Measurements from ENCODE around the gene LRCH3.

LRCH3 gene

DNA sequence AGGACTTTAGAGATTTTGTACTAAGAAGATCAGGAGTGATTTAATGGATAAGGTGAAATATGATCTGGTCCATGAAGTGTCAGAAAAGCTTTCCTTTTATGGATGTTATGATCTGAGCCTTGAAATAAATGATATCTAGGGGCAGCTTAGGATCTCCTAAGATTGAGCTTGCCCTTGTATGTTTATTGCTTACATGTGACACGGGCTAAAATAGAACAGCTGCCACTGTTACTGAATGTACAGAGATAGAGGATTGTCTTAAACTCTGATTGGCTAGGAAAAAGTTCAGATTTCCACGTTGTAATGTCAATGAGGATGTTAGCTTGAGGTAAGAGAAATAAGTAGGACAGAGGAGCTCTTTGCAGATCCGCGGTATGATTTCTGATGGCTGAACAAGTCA, 32.5 kb upstream of the LRCH3 start:
- no peak for DNase-seq
- H2AFZ ChIP-seq (ENCODE audit: low read depth, low read length): no peak overlapping the region
- no peak overlapping the region for H3K4me3 ChIP-seq (ENCODE audit: insufficient read depth in 1 of 2, low read depth in 1 of 2, low read length in 2 of 2)
- no peak overlapping the region for H2BK12ac ChIP-seq (ENCODE audit: low read length in 2 of 2)
- H3K9ac ChIP-seq (ENCODE audit: low read length): no peak overlapping the region
- H3K4me2 ChIP-seq (ENCODE audit: low read length, poor library complexity, severe bottlenecking): no peak overlapping the region
- no peak overlapping the region for H3K23ac ChIP-seq (ENCODE audit: low read length in 2 of 2)
- no peak overlapping the region for H4K91ac ChIP-seq (ENCODE audit: low read length)
- H3K18ac ChIP-seq (ENCODE audit: low read depth in 1 of 2, low read length in 2 of 2): no peak overlapping the region
- no peak overlapping the region for H4K8ac ChIP-seq (ENCODE audit: low read length)
- H3K79me1 ChIP-seq (replicated peaks; ENCODE audit: low read length, poor library complexity, severe bottlenecking): peaks cover 10% of the 10 kb centered on the region
- H2AK5ac ChIP-seq (ENCODE audit: low read length, severe bottlenecking): no peak overlapping the region
- H2BK15ac ChIP-seq (ENCODE audit: low read depth, poor library complexity, severe bottlenecking): no peak overlapping the region
- no peak overlapping the region for H3K4ac ChIP-seq (ENCODE audit: low read depth in 1 of 2, low read length in 2 of 2)
- peaks cover 2% of the 10 kb centered on the region for H3K4me1 ChIP-seq (ENCODE audit: control insufficient read depth, insufficient read depth, low read depth, low read length)
- no peak overlapping the region for H2BK5ac ChIP-seq (ENCODE audit: low read depth, low read length, poor library complexity, severe bottlenecking)
- no peak overlapping the region for H3K27ac ChIP-seq (ENCODE audit: low read length, poor library complexity, severe bottlenecking)
- WGBS: 98% methylated on average over 4 of the region's 4 CpGs
- no peaks in the 10 kb centered on the region for H3K27me3 ChIP-seq (ENCODE audit: control insufficient read depth in 1 of 2, insufficient read depth in 1 of 2, low read length in 2 of 2)
- no peak overlapping the region for H3K14ac ChIP-seq (ENCODE audit: low read length in 2 of 2)
- no peak overlapping the region for H2BK120ac ChIP-seq (ENCODE audit: low read depth, low read length)
- peaks cover 12 to 57% of the 10 kb centered on the region in 2 experiments for H3K36me3 ChIP-seq (ENCODE audit: control insufficient read depth in 1 of 2, insufficient read depth in 2 of 2, low read depth in 1 of 2, low read length in 2 of 2)
- no peaks in the 10 kb centered on the region for H3K9me3 ChIP-seq (ENCODE audit: control insufficient read depth, low read length)

DNA sequence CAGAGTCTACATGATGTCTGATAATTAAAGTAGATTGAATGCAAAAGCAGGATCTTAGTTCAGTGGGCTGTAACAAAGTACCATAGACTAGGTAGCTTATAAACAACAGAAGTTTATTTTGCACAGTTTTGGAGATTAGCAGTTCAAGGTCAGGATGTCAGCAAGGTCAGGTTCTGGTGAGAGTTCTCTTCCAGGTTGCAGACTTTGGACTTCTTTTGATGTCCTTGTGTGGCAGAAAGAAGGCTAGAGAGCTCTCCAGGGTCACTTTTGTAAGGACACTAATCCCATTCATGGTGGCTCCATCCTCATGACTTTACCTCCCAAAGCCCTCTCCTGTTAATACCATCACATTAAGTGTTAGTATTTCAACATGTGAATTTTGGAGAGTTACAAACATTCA, 29.3 kb upstream of the LRCH3 start:
- no peak overlapping the region for H2BK12ac ChIP-seq (ENCODE audit: low read length in 2 of 2)
- H3K27ac ChIP-seq (ENCODE audit: low read length, poor library complexity, severe bottlenecking): no peak overlapping the region
- H3K18ac ChIP-seq (ENCODE audit: low read depth in 1 of 2, low read length in 2 of 2): no peak overlapping the region
- H3K36me3 ChIP-seq (ENCODE audit: control insufficient read depth in 1 of 2, insufficient read depth in 2 of 2, low read depth in 1 of 2, low read length in 2 of 2): peaks cover 23 to 78% of the 10 kb centered on the region in 2 experiments
- H3K4ac ChIP-seq (ENCODE audit: low read depth in 1 of 2, low read length in 2 of 2): no peak overlapping the region
- H3K4me1 ChIP-seq (ENCODE audit: control insufficient read depth, insufficient read depth, low read depth, low read length): no peaks in the 10 kb centered on the region
- no peak overlapping the region for H3K23ac ChIP-seq (ENCODE audit: low read length in 2 of 2)
- H2AFZ ChIP-seq (ENCODE audit: low read depth, low read length): no peak overlapping the region
- H3K27me3 ChIP-seq (ENCODE audit: control insufficient read depth in 1 of 2, insufficient read depth in 1 of 2, low read length in 2 of 2): no peaks in the 10 kb centered on the region
- no peaks in the 10 kb centered on the region for H3K9me3 ChIP-seq (ENCODE audit: control insufficient read depth, low read length)
- no peak overlapping the region for H2BK15ac ChIP-seq (ENCODE audit: low read depth, poor library complexity, severe bottlenecking)
- H2BK120ac ChIP-seq (ENCODE audit: low read depth, low read length): no peak overlapping the region
- no peak overlapping the region for H4K91ac ChIP-seq (ENCODE audit: low read length)
- no peak overlapping the region for H3K4me3 ChIP-seq (ENCODE audit: insufficient read depth in 1 of 2, low read depth in 1 of 2, low read length in 2 of 2)
- H2BK5ac ChIP-seq (ENCODE audit: low read depth, low read length, poor library complexity, severe bottlenecking): no peak overlapping the region
- H3K14ac ChIP-seq (ENCODE audit: low read length in 2 of 2): no peak overlapping the region
- H3K79me1 ChIP-seq (replicated peaks; ENCODE audit: low read length, poor library complexity, severe bottlenecking): peaks cover 19% of the 10 kb centered on the region
- H3K9ac ChIP-seq (ENCODE audit: low read length): no peak overlapping the region
- H2AK5ac ChIP-seq (ENCODE audit: low read length, severe bottlenecking): no peak overlapping the region
- H3K4me2 ChIP-seq (ENCODE audit: low read length, poor library complexity, severe bottlenecking): no peak overlapping the region
- DNase-seq: no peak
- no peak overlapping the region for H4K8ac ChIP-seq (ENCODE audit: low read length)

DNA sequence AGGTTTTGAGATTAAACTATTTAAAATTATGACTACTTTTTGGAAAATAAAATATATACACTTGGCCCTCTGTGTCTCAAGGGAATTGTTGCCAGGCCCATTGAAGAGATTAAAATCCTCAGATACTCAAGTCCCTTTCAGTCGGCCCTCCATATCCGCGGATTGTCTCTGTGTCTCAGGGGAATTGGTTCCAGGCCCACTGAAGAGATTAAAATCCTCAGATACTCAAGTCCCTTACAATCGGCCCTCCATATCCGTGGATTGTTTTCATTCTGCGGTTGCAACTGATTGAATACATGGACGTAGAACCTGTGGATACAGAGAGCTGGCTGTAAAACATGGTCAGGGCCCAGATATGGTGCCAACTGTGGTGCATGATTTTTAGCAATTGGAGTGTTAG, 15.7 kb upstream of the LRCH3 start:
- no peaks in the 10 kb centered on the region for H3K9me3 ChIP-seq (ENCODE audit: control insufficient read depth, low read length)
- H3K18ac ChIP-seq (ENCODE audit: low read depth in 1 of 2, low read length in 2 of 2): no peak overlapping the region
- WGBS: 94% methylated on average over 7 of the region's 7 CpGs
- H2BK15ac ChIP-seq (ENCODE audit: low read depth, poor library complexity, severe bottlenecking): no peak overlapping the region
- no peak overlapping the region for H3K4me2 ChIP-seq (ENCODE audit: low read length, poor library complexity, severe bottlenecking)
- no peak overlapping the region for H4K8ac ChIP-seq (ENCODE audit: low read length)
- no peak overlapping the region for H2AK5ac ChIP-seq (ENCODE audit: low read length, severe bottlenecking)
- H3K4me1 ChIP-seq (ENCODE audit: control insufficient read depth, insufficient read depth, low read depth, low read length): peaks cover 1% of the 10 kb centered on the region
- no peak overlapping the region for H3K4ac ChIP-seq (ENCODE audit: low read depth in 1 of 2, low read length in 2 of 2)
- H3K23ac ChIP-seq (ENCODE audit: low read length in 2 of 2): no peak overlapping the region
- no peak overlapping the region for H2AFZ ChIP-seq (ENCODE audit: low read depth, low read length)
- H3K9ac ChIP-seq (ENCODE audit: low read length): no peak overlapping the region
- H3K27ac ChIP-seq (ENCODE audit: low read length, poor library complexity, severe bottlenecking): no peak overlapping the region
- H3K4me3 ChIP-seq (ENCODE audit: insufficient read depth in 1 of 2, low read depth in 1 of 2, low read length in 2 of 2): no peak overlapping the region
- peaks cover 21% of the 10 kb centered on the region for H3K79me1 ChIP-seq (replicated peaks; ENCODE audit: low read length, poor library complexity, severe bottlenecking)
- no peak overlapping the region for H4K91ac ChIP-seq (ENCODE audit: low read length)
- no peak overlapping the region for H3K14ac ChIP-seq (ENCODE audit: low read length in 2 of 2)
- no peak overlapping the region for H2BK5ac ChIP-seq (ENCODE audit: low read depth, low read length, poor library complexity, severe bottlenecking)
- no peak overlapping the region for H2BK12ac ChIP-seq (ENCODE audit: low read length in 2 of 2)
- no peaks in the 10 kb centered on the region for H3K27me3 ChIP-seq (ENCODE audit: control insufficient read depth in 1 of 2, insufficient read depth in 1 of 2, low read length in 2 of 2)
- H3K36me3 ChIP-seq (ENCODE audit: control insufficient read depth in 1 of 2, insufficient read depth in 2 of 2, low read depth in 1 of 2, low read length in 2 of 2): peaks cover 42 to 90% of the 10 kb centered on the region in 2 experiments
- H2BK120ac ChIP-seq (ENCODE audit: low read depth, low read length): no peak overlapping the region
- DNase-seq: no peak

DNA sequence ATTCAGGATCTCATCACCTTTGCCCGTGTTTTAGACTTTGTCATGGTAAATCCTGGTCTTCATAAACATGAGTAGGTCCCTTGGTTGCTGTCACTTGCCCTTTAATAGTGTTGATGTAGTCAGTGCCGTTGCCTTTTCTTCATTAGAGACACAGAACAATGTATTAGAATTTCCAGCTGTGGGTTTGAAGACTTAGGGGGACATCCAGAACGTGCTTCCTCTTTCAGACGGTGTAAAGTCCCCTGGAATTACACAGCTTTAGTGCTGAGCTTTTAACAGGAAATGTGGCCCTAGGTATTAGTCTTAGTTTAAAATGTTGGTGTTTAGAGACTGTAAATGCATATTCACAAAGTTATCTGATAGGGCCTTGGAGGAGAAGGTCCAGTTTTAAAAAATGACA, 8.8 kb upstream of the LRCH3 start:
- Histone ChIP-seq H2AFZ (ENCODE audit: low read depth, low read length) (no peak overlapping the region), H3K23ac (ENCODE audit: low read length in 2 of 2) (no peak overlapping the region), H2BK120ac (ENCODE audit: low read depth, low read length) (no peak overlapping the region), H3K4me1 (ENCODE audit: control insufficient read depth, insufficient read depth, low read depth, low read length) (no peaks in the 10 kb centered on the region), H3K27ac (ENCODE audit: low read length, poor library complexity, severe bottlenecking) (no peak overlapping the region), H3K18ac (ENCODE audit: low read depth in 1 of 2, low read length in 2 of 2) (no peak overlapping the region), H4K8ac (ENCODE audit: low read length) (no peak overlapping the region), H2AK5ac (ENCODE audit: low read length, severe bottlenecking) (no peak overlapping the region), H3K9me3 (ENCODE audit: control insufficient read depth, low read length) (no peaks in the 10 kb centered on the region), H3K36me3 (ENCODE audit: control insufficient read depth in 1 of 2, insufficient read depth in 2 of 2, low read depth in 1 of 2, low read length in 2 of 2) (peaks cover 23 to 77% of the 10 kb centered on the region in 2 experiments), H3K14ac (ENCODE audit: low read length in 2 of 2) (no peak overlapping the region), H3K4ac (ENCODE audit: low read depth in 1 of 2, low read length in 2 of 2) (no peak overlapping the region), H2BK12ac (ENCODE audit: low read length in 2 of 2) (no peak overlapping the region), H2BK15ac (ENCODE audit: low read depth, poor library complexity, severe bottlenecking) (no peak overlapping the region), H3K4me2 (ENCODE audit: low read length, poor library complexity, severe bottlenecking) (no peak overlapping the region), H3K9ac (ENCODE audit: low read length) (no peak overlapping the region), H3K79me1 (replicated peaks; ENCODE audit: low read length, poor library complexity, severe bottlenecking) (peaks cover 17% of the 10 kb centered on the region), H3K4me3 (ENCODE audit: insufficient read depth in 1 of 2, low read depth in 1 of 2, low read length in 2 of 2) (no peak overlapping the region), H2BK5ac (ENCODE audit: low read depth, low read length, poor library complexity, severe bottlenecking) (no peak overlapping the region), H4K91ac (ENCODE audit: low read length) (no peak overlapping the region), H3K27me3 (ENCODE audit: control insufficient read depth in 1 of 2, insufficient read depth in 1 of 2, low read length in 2 of 2) (no peaks in the 10 kb centered on the region)
- 95% methylated on average over 4 of the region's 4 CpGs for WGBS
- no peak for DNase-seq
